ENCODE results near the gene NAV1.
"Not testable (repeated sequence)": the region's sequence is repeated elsewhere in the genome, so short reads cannot be mapped to it uniquely, and the experiment has no call there.

Gene NAV1

GRCh38 chr1:201566933-201567801 lies 28.2 kb downstream of the NAV1 start:
- DNase-seq (ENCODE audit: low read depth), result no peak

DNA sequence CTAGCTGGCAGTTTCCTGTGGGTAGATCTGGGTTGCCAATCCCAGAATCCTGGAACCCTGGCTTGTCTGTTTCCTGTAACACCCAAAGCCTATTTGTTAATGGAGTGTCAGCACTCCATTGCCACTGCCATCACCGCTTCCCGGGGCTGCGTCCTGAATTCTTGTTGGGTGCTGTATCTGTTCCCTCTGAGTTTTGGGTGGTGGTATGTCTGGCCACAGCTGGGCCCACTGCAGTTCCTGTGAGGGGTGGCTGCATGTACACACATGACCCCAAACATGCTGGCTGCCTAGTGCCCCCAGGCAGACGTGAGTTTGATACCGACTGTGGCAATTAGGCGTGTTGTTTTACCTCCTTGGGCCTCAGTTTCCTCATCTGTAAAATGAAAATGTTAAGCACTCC lies 29.3 kb downstream of the NAV1 start:
- DNase-seq (ENCODE audit: low read depth), result no peak

GRCh38 chr1:201568859-201569294 lies 29.9 kb downstream of the NAV1 start:
- no peak for DNase-seq (ENCODE audit: low read depth)

- no peak for DNase-seq (ENCODE audit: low read depth)
Observed at GRCh38 chr1:201570181-201570885, 31.4 kb downstream of the NAV1 start.

GRCh38 chr1:201570886-201571624 lies 32.1 kb downstream of the NAV1 start:
- DNase-seq (ENCODE audit: low read depth), result no peak

- DNase-seq (ENCODE audit: low read depth), result no peak
Observed at GRCh38 chr1:201573030-201573429, 34.1 kb downstream of the NAV1 start.

- DNase-seq (ENCODE audit: low read depth), result no peak
Observed at GRCh38 chr1:201573923-201574322, 35.0 kb downstream of the NAV1 start.

DNA sequence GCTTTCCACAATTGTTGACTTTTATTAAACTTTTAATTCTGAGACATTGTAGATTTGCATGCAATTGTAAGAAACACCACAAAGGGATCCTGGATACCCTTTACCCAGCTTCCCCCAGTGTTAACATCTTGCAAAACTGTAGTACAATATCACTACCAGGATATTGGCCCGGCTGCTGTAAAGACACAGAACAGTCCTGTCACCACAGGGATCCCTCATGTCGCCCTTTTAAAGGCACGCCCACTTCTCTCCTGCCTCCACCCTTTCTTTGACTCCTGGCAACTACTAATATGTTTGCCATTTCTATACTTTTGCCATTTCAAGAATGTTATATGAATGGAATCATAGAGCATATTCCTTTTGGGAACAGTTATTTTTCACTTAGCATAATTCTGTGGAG lies 37.0 kb downstream of the NAV1 start:
- no peak for DNase-seq (ENCODE audit: low read depth)

DNA sequence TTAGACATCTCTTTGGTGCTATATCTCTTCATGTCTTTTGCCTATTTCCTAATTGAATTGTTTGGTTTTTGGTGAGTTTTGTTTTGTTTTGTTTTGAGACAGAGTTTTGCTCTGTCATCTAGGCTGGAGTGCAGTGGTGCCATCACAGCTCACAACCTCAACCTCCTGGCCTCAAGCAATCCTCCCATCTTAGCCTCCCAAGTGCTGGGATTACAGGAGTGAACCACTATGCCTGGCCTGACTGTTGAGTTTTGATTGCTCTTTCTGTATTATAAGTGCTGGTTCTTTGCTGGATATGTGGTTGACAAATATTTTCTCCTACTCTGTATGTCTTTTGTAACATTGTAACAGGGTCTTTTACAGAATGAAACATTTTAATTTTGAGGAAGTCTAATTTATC lies 38.0 kb downstream of the NAV1 start:
- no peak for DNase-seq (ENCODE audit: low read depth)

DNA sequence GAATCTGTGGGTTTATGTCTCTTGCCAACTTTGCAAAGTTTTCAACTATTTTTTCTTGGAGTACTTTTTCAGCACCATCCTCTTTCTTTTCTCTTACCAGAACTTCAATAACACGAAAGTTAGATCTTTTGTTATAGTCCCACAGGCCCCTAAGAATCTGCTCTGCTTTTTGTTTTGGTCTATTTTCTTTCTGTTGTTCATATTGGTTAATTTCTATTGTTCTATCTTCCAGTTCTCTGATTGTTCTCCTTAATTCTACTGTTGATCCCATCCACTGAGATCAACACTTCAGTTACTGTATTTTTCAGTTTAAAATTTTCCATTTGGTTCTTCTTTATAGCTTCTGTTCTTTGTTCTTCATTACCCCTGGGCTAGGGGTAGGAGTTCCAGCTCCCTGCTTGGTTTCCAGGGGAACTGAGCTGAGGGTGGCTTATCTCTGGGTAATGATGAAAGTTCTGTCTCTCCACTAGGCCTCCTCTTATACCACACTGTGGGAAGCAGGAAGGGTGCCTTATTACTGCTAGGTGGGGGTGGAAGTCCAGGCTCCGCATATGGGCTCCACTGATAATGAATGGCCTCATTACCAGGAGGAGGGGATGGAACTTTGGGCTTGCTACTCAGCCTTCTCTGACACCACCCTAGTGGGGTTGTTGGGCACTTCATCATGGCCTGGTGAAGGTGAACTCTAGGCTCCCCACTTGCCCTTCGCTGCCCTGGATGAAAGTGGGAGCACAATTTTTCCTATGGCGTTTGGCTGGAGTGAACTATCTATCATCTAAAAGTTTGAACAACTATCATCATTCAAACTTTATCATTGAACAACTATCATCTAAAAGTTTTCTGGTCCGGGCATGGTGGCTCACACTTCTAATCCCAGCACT lies 39.3 kb downstream of the NAV1 start:
- no peak for DNase-seq (ENCODE audit: low read depth)

DNA sequence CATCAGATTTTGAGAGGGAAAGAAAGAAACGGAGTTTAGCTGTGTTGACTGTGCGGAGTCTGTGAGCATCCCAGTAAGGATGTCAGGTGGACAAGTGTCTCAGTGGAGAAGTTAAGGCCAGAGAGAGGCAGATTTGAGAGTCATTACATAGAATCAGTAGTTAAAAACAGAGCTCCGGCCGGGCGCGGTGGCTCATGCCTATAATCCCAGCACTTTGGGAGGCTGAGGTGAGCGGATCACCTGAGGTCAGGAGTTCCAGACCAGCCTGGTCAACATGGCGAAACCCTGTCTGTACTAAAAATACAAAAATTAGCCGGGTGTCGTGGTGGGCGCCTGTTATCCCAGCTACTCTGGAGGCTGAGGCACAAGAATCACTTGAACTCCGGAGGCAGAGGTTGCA lies 42.4 kb downstream of the NAV1 start:
- not testable (repeated sequence) for DNase-seq (ENCODE audit: low read depth)

- no peak for DNase-seq (ENCODE audit: low read depth)
Observed at GRCh38 chr1:201582705-201583442, 43.9 kb downstream of the NAV1 start.

GRCh38 chr1:201583663-201584062 lies 44.7 kb downstream of the NAV1 start:
- no peak for DNase-seq (ENCODE audit: low read depth)

DNA sequence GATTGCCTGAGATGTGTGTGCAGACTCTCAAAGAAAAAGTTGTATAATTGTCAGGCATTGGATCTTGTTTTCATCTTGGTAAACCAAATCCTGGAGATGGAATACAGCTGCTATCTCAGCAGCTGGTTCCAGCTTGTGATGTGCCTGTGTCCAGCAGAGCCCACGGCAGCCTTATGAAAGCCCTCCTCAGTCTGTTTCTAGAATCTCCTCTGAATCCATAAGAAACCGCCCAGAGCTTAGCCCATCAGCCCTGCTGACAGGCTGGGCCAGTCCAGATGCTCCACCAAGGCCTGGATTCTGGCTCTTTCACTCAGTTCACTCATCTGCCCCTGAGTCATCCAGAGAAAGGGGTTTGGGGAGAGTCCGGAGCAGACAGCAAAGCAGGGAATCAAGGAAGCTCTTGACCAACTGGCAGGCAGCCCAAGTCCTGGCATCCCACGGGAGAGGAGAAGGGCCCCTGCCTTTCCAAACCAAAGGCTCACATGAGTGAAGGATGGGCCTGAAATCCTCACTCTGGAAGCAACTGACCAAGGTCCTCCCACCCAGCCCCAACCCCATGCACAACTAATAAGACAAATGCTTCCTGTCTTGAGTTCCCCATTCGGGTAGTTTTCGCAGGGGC lies 45.7 kb downstream of the NAV1 start:
- DNase-seq (ENCODE audit: low read depth), result no peak

DNA sequence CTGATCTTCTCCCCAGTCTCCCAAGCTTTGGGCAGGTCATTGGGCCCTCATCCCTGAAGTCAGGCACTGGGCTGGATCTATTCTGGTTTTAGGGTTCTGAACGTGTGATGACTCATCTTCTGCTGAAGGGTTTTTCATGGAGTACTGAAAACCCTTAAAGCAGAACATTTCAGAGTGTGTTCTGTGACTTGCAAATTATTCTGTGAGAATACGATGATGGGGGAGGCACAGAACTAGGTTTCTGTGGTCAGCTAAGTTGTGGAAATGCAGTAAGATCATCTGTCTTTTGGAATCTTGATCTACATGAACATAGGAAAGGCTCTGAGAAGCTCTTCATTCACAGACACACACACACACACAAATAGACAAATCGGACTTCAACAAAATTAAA lies 46.2 kb downstream of the NAV1 start:
- DNase-seq (ENCODE audit: low read depth), result no peak

DNA sequence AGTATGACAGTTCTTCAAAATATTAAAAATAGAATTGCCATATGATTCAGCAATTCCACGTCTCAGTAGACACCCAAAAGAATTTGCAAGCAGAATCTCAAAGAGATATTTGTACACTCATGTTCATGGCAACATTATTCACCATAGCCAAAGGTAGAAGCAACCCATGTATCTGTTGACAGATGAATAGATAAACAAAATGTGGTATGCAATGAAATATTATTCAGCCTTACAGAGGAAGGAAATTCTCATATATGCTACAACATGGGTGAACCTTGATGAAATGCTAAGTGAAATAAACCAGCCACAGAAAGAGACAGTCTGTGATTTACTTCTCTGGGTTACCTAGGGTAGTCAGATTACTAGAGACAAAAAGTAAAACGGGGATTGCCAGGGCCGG lies 47.0 kb downstream of the NAV1 start:
- no peak for DNase-seq (ENCODE audit: low read depth)

DNA sequence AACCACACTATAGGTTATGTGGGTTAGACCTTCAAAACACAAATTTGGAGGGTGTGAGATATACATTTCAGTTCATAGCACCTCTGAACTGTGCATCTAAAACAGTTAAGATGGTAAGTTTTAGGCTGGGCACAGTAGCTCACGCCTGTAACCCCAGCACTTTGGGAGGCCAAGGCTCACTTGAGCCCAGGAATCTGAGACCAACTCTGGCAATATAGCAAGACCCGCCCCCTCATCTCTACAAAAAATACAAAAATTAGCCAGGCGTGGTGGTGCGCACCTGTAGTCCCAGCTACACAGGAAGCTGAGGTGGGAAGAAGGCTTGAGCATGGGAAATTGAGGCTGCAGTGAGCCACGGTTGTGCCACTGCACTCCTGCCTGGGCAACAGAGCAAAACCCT lies 47.9 kb downstream of the NAV1 start:
- no peak for DNase-seq (ENCODE audit: low read depth)

GRCh38 chr1:201587729-201588128 lies 48.8 kb downstream of the NAV1 start:
- DNase-seq (ENCODE audit: low read depth), result no peak

All from HS-5 (cell line).